ENCODE results near the gene HMG20B.

Gene HMG20B

GRCh38 chr19:3546119-3546518, 26.6 kb upstream of the HMG20B start:
- Histone ChIP-seq H3K27me3 (replicated peaks; ENCODE audit: insufficient read depth, low read length) (no peaks in the 10 kb centered on the region), H3K27ac (ENCODE audit: low read length) (no peak overlapping the region), H3K9me3 (replicated peaks; ENCODE audit: insufficient read depth, low read length) (no peaks in the 10 kb centered on the region), H3K9ac (ENCODE audit: low read length) (no peak overlapping the region), H3K4me1 (ENCODE audit: low read length) (no peaks in the 10 kb centered on the region), H3K9me2 (replicated peaks; ENCODE audit: insufficient read depth, low read length) (no peaks in the 10 kb centered on the region), H3F3A (ENCODE audit: insufficient read depth, low read length) (peaks cover 4% of the 10 kb centered on the region), H3K4me2 (ENCODE audit: low read depth, low read length) (no peak overlapping the region), H3K4me3 (ENCODE audit: low read length) (no peak overlapping the region), H4K20me1 (ENCODE audit: insufficient read depth, low read length) (no peaks in the 10 kb centered on the region), H3K79me2 (ENCODE audit: low read length) (no peaks in the 10 kb centered on the region), H2AFZ (ENCODE audit: low read length) (no peak overlapping the region), H3K36me3 (replicated peaks; ENCODE audit: insufficient read depth, low read length) (no peaks in the 10 kb centered on the region)
- DNase-seq = no peak
- TF ChIP-seq EZH2 (optimal IDR thresholded peaks at IDR 0.05; ENCODE audit: low read depth, low read length) (no peak), EZH2phosphoT487 (IDR thresholded peaks at IDR 0.05; ENCODE audit: low read length) (no peak), CTCF (IDR thresholded peaks at IDR 0.05; ENCODE audit: low read length) (no peak)

GRCh38 chr19:3547301-3547731, 25.4 kb upstream of the HMG20B start:
- no peak overlapping the region for H3K4me3 ChIP-seq (ENCODE audit: low read length)
- no peaks in the 10 kb centered on the region for H3K9me3 ChIP-seq (replicated peaks; ENCODE audit: insufficient read depth, low read length)
- no peak overlapping the region for H3K9ac ChIP-seq (ENCODE audit: low read length)
- no peak for DNase-seq
- H2AFZ ChIP-seq (ENCODE audit: low read length) = no peak overlapping the region
- no peak overlapping the region for H3K4me2 ChIP-seq (ENCODE audit: low read depth, low read length)
- peaks cover under 1% of the 10 kb centered on the region for H3F3A ChIP-seq (ENCODE audit: insufficient read depth, low read length)
- H3K27ac ChIP-seq (ENCODE audit: low read length) = no peak overlapping the region
- H3K9me2 ChIP-seq (replicated peaks; ENCODE audit: insufficient read depth, low read length) = no peaks in the 10 kb centered on the region
- H3K79me2 ChIP-seq (ENCODE audit: low read length) = no peaks in the 10 kb centered on the region; the same call in 1 of the 2 replicates
- no peaks in the 10 kb centered on the region for H3K4me1 ChIP-seq (ENCODE audit: low read length)
- no peaks in the 10 kb centered on the region for H3K27me3 ChIP-seq (replicated peaks; ENCODE audit: insufficient read depth, low read length)
- TF ChIP-seq EZH2 (optimal IDR thresholded peaks at IDR 0.05; ENCODE audit: low read depth, low read length) = no peak
- TF ChIP-seq EZH2phosphoT487 (IDR thresholded peaks at IDR 0.05; ENCODE audit: low read length) = no peak
- TF ChIP-seq CTCF (IDR thresholded peaks at IDR 0.05; ENCODE audit: low read length) = peak; percentile 74
- no peaks in the 10 kb centered on the region for H3K36me3 ChIP-seq (replicated peaks; ENCODE audit: insufficient read depth, low read length)
- no peaks in the 10 kb centered on the region for H4K20me1 ChIP-seq (ENCODE audit: insufficient read depth, low read length)

- Histone ChIP-seq H3K79me2 (ENCODE audit: low read length) (peaks cover under 1% of the 10 kb centered on the region; the same call in 1 of the 2 replicates), H3K4me2 (ENCODE audit: low read depth, low read length) (no peak overlapping the region), H3K9ac (ENCODE audit: low read length) (no peak overlapping the region), H4K20me1 (ENCODE audit: insufficient read depth, low read length) (no peaks in the 10 kb centered on the region), H2AFZ (ENCODE audit: low read length) (no peak overlapping the region), H3K4me3 (ENCODE audit: low read length) (no peak overlapping the region), H3K27ac (ENCODE audit: low read length) (no peak overlapping the region), H3K36me3 (replicated peaks; ENCODE audit: insufficient read depth, low read length) (no peaks in the 10 kb centered on the region), H3K27me3 (replicated peaks; ENCODE audit: insufficient read depth, low read length) (no peaks in the 10 kb centered on the region), H3F3A (ENCODE audit: insufficient read depth, low read length) (no peaks in the 10 kb centered on the region; the same call in 1 of the 2 replicates), H3K9me3 (replicated peaks; ENCODE audit: insufficient read depth, low read length) (no peaks in the 10 kb centered on the region), H3K4me1 (ENCODE audit: low read length) (peaks cover 4% of the 10 kb centered on the region; the same call in 1 of the 2 replicates), H3K9me2 (replicated peaks; ENCODE audit: insufficient read depth, low read length) (no peaks in the 10 kb centered on the region)
- DNase-seq = no peak
- no peak for TF ChIP-seq EZH2 (optimal IDR thresholded peaks at IDR 0.05; ENCODE audit: low read depth, low read length)
- TF ChIP-seq EZH2phosphoT487 (IDR thresholded peaks at IDR 0.05; ENCODE audit: low read length) = no peak
- TF ChIP-seq CTCF (IDR thresholded peaks at IDR 0.05; ENCODE audit: low read length) = no peak
These were observed 24.9 kb upstream of the HMG20B start for GRCh38 chr19:3547767-3548282.
